ENCODE results near the gene THAP6.

- TF ChIP-seq EZH2phosphoT487 (IDR thresholded peaks at IDR 0.05; ENCODE audit: insufficient read depth, low read depth) (no peak), EZH2 (IDR thresholded peaks at IDR 0.05; ENCODE audit: insufficient read depth, poor library complexity, severe bottlenecking) (no peak)
These were observed 1.9 kb downstream of the THAP6 start for GRCh38 chr4:75516144-75516543.

Data from GM23248 (cell line).